Esophagus muscularis mucosa (tissue), 4 donors: ENCODE data around the gene MZT1. TPM values are rescaled to one million over a fixed set of nuclear protein-coding genes. Genes with fewer than 3 reads are reported as not detected.

Experiments used
- DNase-seq: peaks from one replicate; pipeline ENCODE4 v3.0.0-alpha.2; 2017; ENCODE audit errors: extremely low spot score
- H3K27ac ChIP-seq, 4 donors: fragments of 200-600 bp; sonication (generic); replicated peaks in 1 of 4; 1 replicate in 3 of 4; 2 replicates in 1 of 4; pipeline ENCODE4 v1.5.1; 2016 to 2019; ENCODE audit warnings: mild to moderate bottlenecking in 1 of 4
- H3K27me3 ChIP-seq, 4 donors: fragments of 200-600 bp; sonication (generic); one replicate each; pipeline versions ENCODE4 v1.5.1 to v1.6.0; 2016 to 2019
- H3K36me3 ChIP-seq, 4 donors: fragments of 200-600 bp; sonication (generic); one replicate each; pipeline ENCODE4 v1.5.1; 2016 to 2019
- H3K4me1 ChIP-seq, 4 donors: fragments of 200-600 bp; sonication (generic); one replicate each; pipeline ENCODE4 v1.5.1; 2016 to 2019
- H3K4me3 ChIP-seq, 4 donors: fragments of 200-600 bp; sonication (generic); 1 replicate in 2 of 4; 2 replicates in 2 of 4; pipeline ENCODE4 v1.5.1; 2016 to 2019; ENCODE audit warnings: mild to moderate bottlenecking in 4 of 4, moderate library complexity in 1 of 4
- H3K9me3 ChIP-seq, 4 donors: fragments of 200-600 bp; sonication (generic); 1 replicate in 3 of 4; 2 replicates in 1 of 4; pipeline ENCODE4 v1.5.1; 2016 to 2019
- CTCF ChIP-seq, 3 experiments: fragments of 200-600 bp in 2 of 3; fragments of 450-650 bp in 1 of 3; sonication (generic) in 2 of 3; IDR thresholded peaks; one replicate each; pipeline ENCODE4 v1.5.1; 2017 to 2019; ENCODE audit warnings: antibody characterized with exemption in 3 of 3, mild to moderate bottlenecking in 2 of 3, moderate library complexity in 1 of 3
- EP300 ChIP-seq: sonication (generic); formaldehyde crosslinking; IDR thresholded peaks from one replicate; pipeline ENCODE4 v1.6.1; 2017; ENCODE audit warnings: antibody characterized with exemption
- POLR2A ChIP-seq: fragments of 450-650 bp; IDR thresholded peaks from one replicate; pipeline ENCODE4 v1.6.1; 2017; ENCODE audit warnings: antibody characterized with exemption, moderate library complexity, mild to moderate bottlenecking, low read depth
- POLR2AphosphoS5 ChIP-seq, 2 donors: sonication (generic); formaldehyde crosslinking; IDR thresholded peaks; one replicate each; pipeline ENCODE4 v1.6.1; 2017; ENCODE audit warnings: antibody characterized with exemption in 2 of 2
- WGBS: methylation state at CpG from one replicate; pipeline ENCODE4 v1.1.5; 2018; 5-methylcytosine and 5-hydroxymethylcytosine counted together
- intact Hi-C: fragments of 100-400 bp; cut with DNase I; formaldehyde crosslinking; loops from one replicate; pipeline ENCODE4 v1.15.1; 2023
- small RNA-seq, 3 donors: library from RNA; depleted of rRNA; stranded (forward); fragments of <200 nt; gene quantifications; one replicate each; pipeline ENCODE3, GENCODE V24; 2016
- total RNA-seq, 4 donors: library from RNA; depleted of rRNA; stranded (reverse); fragments of >200 nt; gene quantifications; one replicate each; pipeline versions ENCODE4 v1.1.0 to v1.2.1, GENCODE V29; 2016

MZT1 gene
- total RNA-seq, 4 donors from 2014 or later, result 5.1 to 8.0 (median 5.8) TPM

- no peaks in the 10 kb centered on the region for H3K27me3 ChIP-seq
- no peaks in the 10 kb centered on the region for H3K9me3 ChIP-seq
- no peak overlapping the region for H3K4me3 ChIP-seq
- no peak for DNase-seq
- no peaks in the 10 kb centered on the region for H3K36me3 ChIP-seq
- no peak for TF ChIP-seq POLR2A
- TF ChIP-seq EP300, result no peak
- TF ChIP-seq POLR2AphosphoS5 (IDR thresholded peaks at IDR 0.05), result no peak
- TF ChIP-seq CTCF (IDR thresholded peaks at IDR 0.05), result no peak
- WGBS, result 79% methylated on average over 1 of the region's 1 CpG
- intact Hi-C loops, result no loop called here
- no peaks in the 10 kb centered on the region for H3K4me1 ChIP-seq
- no peak overlapping the region for H3K27ac ChIP-seq
Observed at GRCh38 chr13:72666391-72666790, 61.0 kb downstream of the MZT1 start.

- TF ChIP-seq POLR2AphosphoS5 (IDR thresholded peaks at IDR 0.05), result no peak
- TF ChIP-seq CTCF (IDR thresholded peaks at IDR 0.05), result no peak
- no peak for TF ChIP-seq POLR2A
- TF ChIP-seq EP300, result no peak
- Histone ChIP-seq H3K36me3 (no peaks in the 10 kb centered on the region), H3K27ac (no peak overlapping the region), H3K4me3 (no peak overlapping the region), H3K4me1 (no peaks in the 10 kb centered on the region), H3K27me3 (no peaks in the 10 kb centered on the region), H3K9me3 (no peaks in the 10 kb centered on the region)
- intact Hi-C loops, result no loop called here
- DNase-seq, result no peak
Observed at GRCh38 chr13:72662548-72662947, 64.9 kb downstream of the MZT1 start.

Small RNA genes lying within 50 kb of the gene (small RNA-seq; reads per million reads assigned to genes)
- 0 reads per million in 3 donors for gene RNU6-80P

Other genes with a start within 250 kb of the MZT1 start
- gene BORA, start 294 bp upstream of the MZT1 start, total RNA-seq, result 1 to 10 TPM in 3 of 4 donors, under 1 TPM in 1; 0.83 to 2.3 (median 1.6) TPM
- 10 to 100 TPM; 16.9 to 33.0 (median 22.1) TPM for gene DIS3, start 54.3 kb upstream of the MZT1 start, total RNA-seq
- gene PIBF1, start 54.5 kb upstream of the MZT1 start, total RNA-seq, result 10 to 100 TPM in 3 of 4 donors, 1 to 10 TPM in 1; 9.9 to 18.9 (median 13.3) TPM